Neural crest cell (in vitro differentiated cells): ENCODE results near the gene PAK5. TPM values are rescaled to one million over a fixed set of nuclear protein-coding genes. Genes with fewer than 3 reads are reported as not detected.

ENCODE experiments used
- DNase-seq: peaks from one replicate; pipeline ENCODE4 v3.0.0; 2021; ENCODE audit warnings: low read depth, mixed read lengths, low spot score
- H3K27ac Mint-ChIP-seq: one replicate; pipeline ENCODE4 v1.8.0; 2021; ENCODE audit warnings: mild to moderate bottlenecking, mixed read lengths; ENCODE audit not compliant: unreplicated experiment
- H3K27me3 Mint-ChIP-seq: 2 replicates; pipeline ENCODE4 v1.8.0; 2021; ENCODE audit warnings: low read depth, mild to moderate bottlenecking, mixed read lengths
- H3K36me3 Mint-ChIP-seq: 2 replicates; pipeline ENCODE4 v1.8.0; 2021; ENCODE audit warnings: low read depth, mild to moderate bottlenecking, mixed read lengths
- H3K4me1 Mint-ChIP-seq: 2 replicates; pipeline ENCODE4 v1.8.0; 2021; ENCODE audit warnings: mixed read lengths
- H3K4me3 Mint-ChIP-seq: one replicate; pipeline ENCODE4 v1.8.0; 2021; ENCODE audit warnings: mild to moderate bottlenecking, mixed read lengths
- H3K9me3 Mint-ChIP-seq: 2 replicates; pipeline ENCODE4 v1.8.0; 2021; ENCODE audit warnings: mixed read lengths
- total RNA-seq: library from RNA; stranded (reverse); gene quantifications from 2 replicates; pipeline ENCODE4 v1.2.1, GENCODE V29; 2021
- TF ChIP-seq, protein P1 (sequence below): fragments of 200-600 bp; sonication (generic); conservative IDR thresholded peaks from 2 replicates; pipeline ENCODE4 v1.5.0; 2021; ENCODE audit warnings: antibody characterized with exemption, mild to moderate bottlenecking

Gene PAK5
- total RNA-seq, 1 donor from 2014 or later: 1.8 TPM

DNA sequence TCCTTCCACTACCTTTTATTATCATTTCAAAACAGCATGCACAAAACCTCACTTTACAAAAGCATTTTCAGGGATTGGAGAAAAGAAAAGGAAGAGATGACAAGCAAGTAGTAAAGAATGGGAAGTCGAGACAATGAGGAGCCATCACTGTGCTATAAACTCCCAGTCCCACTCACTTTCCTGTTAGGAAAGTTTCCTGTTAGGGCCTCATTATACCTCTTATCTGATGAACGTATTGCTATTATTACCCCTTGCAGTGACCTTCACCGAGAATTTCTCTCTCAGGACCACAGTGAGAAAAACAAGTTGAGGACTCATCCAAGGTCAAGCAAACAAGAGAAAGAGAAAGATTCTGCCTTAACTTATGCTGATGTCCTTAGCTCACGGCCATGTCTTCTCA, 295.7 kb downstream of the PAK5 start:
- Mint-ChIP-seq H3K4me1 (peaks cover 4% of the 10 kb centered on the region), H3K36me3 (peaks cover 2% of the 10 kb centered on the region), H3K4me3 (no peak overlapping the region), H3K27ac (no peak overlapping the region), H3K27me3 (peaks cover 6% of the 10 kb centered on the region), H3K9me3 (peaks cover 2% of the 10 kb centered on the region)
- TF ChIP-seq, protein P1, sequence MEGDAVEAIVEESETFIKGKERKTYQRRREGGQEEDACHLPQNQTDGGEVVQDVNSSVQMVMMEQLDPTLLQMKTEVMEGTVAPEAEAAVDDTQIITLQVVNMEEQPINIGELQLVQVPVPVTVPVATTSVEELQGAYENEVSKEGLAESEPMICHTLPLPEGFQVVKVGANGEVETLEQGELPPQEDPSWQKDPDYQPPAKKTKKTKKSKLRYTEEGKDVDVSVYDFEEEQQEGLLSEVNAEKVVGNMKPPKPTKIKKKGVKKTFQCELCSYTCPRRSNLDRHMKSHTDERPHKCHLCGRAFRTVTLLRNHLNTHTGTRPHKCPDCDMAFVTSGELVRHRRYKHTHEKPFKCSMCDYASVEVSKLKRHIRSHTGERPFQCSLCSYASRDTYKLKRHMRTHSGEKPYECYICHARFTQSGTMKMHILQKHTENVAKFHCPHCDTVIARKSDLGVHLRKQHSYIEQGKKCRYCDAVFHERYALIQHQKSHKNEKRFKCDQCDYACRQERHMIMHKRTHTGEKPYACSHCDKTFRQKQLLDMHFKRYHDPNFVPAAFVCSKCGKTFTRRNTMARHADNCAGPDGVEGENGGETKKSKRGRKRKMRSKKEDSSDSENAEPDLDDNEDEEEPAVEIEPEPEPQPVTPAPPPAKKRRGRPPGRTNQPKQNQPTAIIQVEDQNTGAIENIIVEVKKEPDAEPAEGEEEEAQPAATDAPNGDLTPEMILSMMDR: no peak
- DNase-seq: no peak

DNA sequence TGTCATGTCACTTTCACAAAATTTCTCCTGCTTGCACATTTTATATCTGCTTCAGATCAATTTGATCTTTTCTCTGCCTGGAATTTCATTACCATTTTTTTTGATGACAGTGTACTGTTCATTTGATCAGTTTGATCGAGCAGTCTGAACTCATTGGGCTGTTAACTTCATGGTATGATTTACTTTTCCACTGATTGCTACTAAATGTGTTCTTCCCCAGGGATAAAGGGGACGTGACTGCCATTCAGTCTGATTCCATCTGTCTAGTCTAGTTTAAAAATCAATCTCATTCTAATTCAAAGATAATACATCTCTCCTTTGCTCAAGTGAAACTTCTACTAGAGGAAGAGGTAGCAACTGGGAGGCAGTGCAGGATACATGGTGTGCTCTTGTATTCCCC, 303.4 kb downstream of the PAK5 start:
- Mint-ChIP-seq H3K27ac (no peak overlapping the region), H3K9me3 (peaks cover 3% of the 10 kb centered on the region), H3K36me3 (no peaks in the 10 kb centered on the region), H3K27me3 (no peaks in the 10 kb centered on the region), H3K4me3 (no peak overlapping the region), H3K4me1 (peaks cover 16% of the 10 kb centered on the region)
- no peak for DNase-seq
- TF ChIP-seq, protein P1: no peak

DNA sequence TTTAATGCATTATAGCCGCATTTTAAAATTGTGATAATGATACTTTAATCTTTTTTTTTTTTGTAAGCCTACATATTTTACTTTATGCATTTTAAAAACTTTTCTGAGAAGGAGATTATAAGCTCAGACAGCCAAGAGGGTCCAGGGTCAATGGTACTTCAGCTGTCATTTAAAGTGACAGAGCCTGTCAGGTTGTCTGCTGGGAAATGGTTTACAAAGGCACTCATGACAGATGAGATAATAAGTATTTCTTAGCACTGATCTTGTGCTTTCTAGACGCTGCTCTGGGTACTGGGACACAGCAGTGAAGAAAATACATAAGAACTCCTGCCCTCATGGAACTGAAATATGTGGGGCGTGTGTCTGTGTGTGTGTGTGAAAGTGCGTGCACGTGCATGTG, 304.9 kb downstream of the PAK5 start:
- no peak for DNase-seq
- no peak overlapping the region for H3K27ac Mint-ChIP-seq
- H3K4me1 Mint-ChIP-seq: peaks cover 16% of the 10 kb centered on the region
- H3K9me3 Mint-ChIP-seq: peaks cover 3% of the 10 kb centered on the region
- TF ChIP-seq, protein P1: no peak
- H3K36me3 Mint-ChIP-seq: no peaks in the 10 kb centered on the region
- no peaks in the 10 kb centered on the region for H3K27me3 Mint-ChIP-seq
- no peak overlapping the region for H3K4me3 Mint-ChIP-seq

DNA sequence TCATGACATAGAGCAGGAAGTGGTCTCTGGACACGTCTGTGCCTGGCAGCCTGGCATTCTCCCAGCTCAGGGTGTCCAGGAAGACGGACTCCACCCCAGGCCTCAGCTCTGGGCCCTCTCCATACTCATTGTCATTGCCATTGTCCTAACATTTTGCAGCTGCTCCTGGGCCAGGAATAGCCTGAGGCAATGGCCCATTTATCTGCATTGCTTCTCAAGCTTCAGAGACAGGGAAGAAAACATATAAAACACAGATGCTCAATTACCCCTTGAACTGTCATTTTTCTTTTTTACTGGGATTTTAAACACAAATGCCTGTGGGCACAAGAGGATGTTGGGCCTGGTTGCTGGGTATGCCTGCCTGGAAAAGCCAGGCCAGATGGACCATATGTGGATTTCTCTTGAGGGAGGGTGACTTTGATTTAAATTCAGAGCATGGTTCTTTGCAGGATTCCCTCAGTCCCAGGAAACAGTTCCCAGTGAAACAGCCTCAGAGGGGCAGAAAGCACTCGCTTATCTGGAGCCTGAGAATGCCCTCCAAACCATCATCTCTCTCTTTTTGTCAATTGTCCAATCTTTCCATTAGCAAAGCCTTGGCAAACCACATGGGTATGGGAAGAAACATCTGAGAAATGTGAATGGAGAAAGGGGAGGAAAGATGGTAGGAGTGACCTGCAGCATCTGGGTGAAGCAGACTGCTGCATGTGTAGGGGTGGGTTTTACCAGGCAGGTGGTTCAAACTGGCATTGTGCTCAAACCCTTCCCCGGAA, 306.6 kb downstream of the PAK5 start:
- peaks cover 3% of the 10 kb centered on the region for H3K9me3 Mint-ChIP-seq
- H3K27me3 Mint-ChIP-seq: no peaks in the 10 kb centered on the region
- H3K27ac Mint-ChIP-seq: no peak overlapping the region
- no peaks in the 10 kb centered on the region for H3K36me3 Mint-ChIP-seq
- TF ChIP-seq, protein P1: no peak
- H3K4me3 Mint-ChIP-seq: no peak overlapping the region
- no peak for DNase-seq
- H3K4me1 Mint-ChIP-seq: peaks cover 16% of the 10 kb centered on the region

DNA sequence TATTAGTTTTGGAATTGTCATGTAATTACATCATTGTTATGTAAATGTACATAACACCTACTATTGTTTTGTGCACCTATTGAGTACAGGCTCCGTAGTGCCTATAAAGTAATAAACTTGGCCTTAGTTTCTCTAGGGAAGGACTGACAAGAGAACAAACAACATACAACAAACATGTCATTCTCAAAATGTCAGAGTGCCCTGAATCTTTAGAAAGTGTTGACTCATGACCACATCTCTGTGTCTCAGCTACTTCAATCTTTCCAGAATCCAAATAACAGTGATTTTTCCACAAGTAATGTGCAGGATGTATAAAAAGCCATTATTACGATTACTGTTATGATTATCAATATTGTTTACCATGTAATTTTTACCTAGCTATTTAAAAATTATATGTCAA, 307.3 kb downstream of the PAK5 start:
- Mint-ChIP-seq H3K4me3 (no peak overlapping the region), H3K36me3 (no peaks in the 10 kb centered on the region), H3K27me3 (no peaks in the 10 kb centered on the region), H3K27ac (no peak overlapping the region), H3K4me1 (peaks cover 16% of the 10 kb centered on the region), H3K9me3 (peaks cover 2% of the 10 kb centered on the region)
- TF ChIP-seq, protein P1: no peak
- no peak for DNase-seq
